ENCODE measurements around the gene MRPL42. TPM values are rescaled to one million over a fixed set of nuclear protein-coding genes. Genes with fewer than 3 reads are reported as not detected.

MRPL42 gene
- total RNA-seq, 1 experiment from 2014 or later, result 119 TPM

GRCh38 chr12:93459097-93459496 lies 8.2 kb upstream of the MRPL42 start:
- no peak for TF ChIP-seq CTCF (conservative IDR thresholded peaks at IDR 0.05; ENCODE audit: low read depth, low read length)
- no peak for TF ChIP-seq EZH2phosphoT487 (IDR thresholded peaks at IDR 0.05; ENCODE audit: borderline replicate concordance, low read length)
- no peak for TF ChIP-seq EZH2 (IDR thresholded peaks at IDR 0.05; ENCODE audit: low read length, unreplicated experiment)
- ATAC-seq (no peak), DNase-seq (no peak)
- CTCF ChIA-PET, result no interaction called here
- Histone ChIP-seq H3K27me3 (ENCODE audit: low read length) (no peaks in the 10 kb centered on the region), H3K4me3 (ENCODE audit: low read length) (no peak overlapping the region), H3K4me2 (ENCODE audit: low read length) (no peak overlapping the region), H3K27ac (ENCODE audit: low read length) (no peak overlapping the region), H3K36me3 (ENCODE audit: low read depth, low read length) (no peaks in the 10 kb centered on the region), H3F3A (ENCODE audit: low read length, unreplicated experiment) (no peaks in the 10 kb centered on the region), H3K9ac (ENCODE audit: low read length) (no peak overlapping the region), H3K4me1 (ENCODE audit: insufficient read depth, low read length) (no peaks in the 10 kb centered on the region), H3K9me3 (ENCODE audit: low read length) (no peaks in the 10 kb centered on the region), H4K20me1 (ENCODE audit: low read length) (no peaks in the 10 kb centered on the region), H3K79me2 (ENCODE audit: low read length) (no peaks in the 10 kb centered on the region), H2AFZ (ENCODE audit: low read length) (no peak overlapping the region), H3K9me2 (replicated peaks; ENCODE audit: low read length) (no peaks in the 10 kb centered on the region)
- no TSS peak for BruUV-seq (replicated peaks)
- intact Hi-C loops (cut with micrococcal nuclease), result no loop called here
- POLR2A ChIA-PET (ENCODE audit: unreplicated experiment), result no interaction called here

GRCh38 chr12:93460003-93460402 lies 7.3 kb upstream of the MRPL42 start:
- ATAC-seq, result no peak
- intact Hi-C loops (cut with micrococcal nuclease), result no loop called here
- H3K9ac ChIP-seq (ENCODE audit: low read length), result no peak overlapping the region
- H3F3A ChIP-seq (ENCODE audit: low read length, unreplicated experiment), result no peaks in the 10 kb centered on the region
- ChIA-PET CTCF (no interaction called here), POLR2A (ENCODE audit: unreplicated experiment) (no interaction called here)
- no peaks in the 10 kb centered on the region for H3K27me3 ChIP-seq (ENCODE audit: low read length)
- H3K9me3 ChIP-seq (ENCODE audit: low read length), result no peaks in the 10 kb centered on the region
- H3K4me2 ChIP-seq (ENCODE audit: low read length), result no peak overlapping the region
- H3K9me2 ChIP-seq (replicated peaks; ENCODE audit: low read length), result no peaks in the 10 kb centered on the region
- H3K27ac ChIP-seq (ENCODE audit: low read length), result no peak overlapping the region
- no peaks in the 10 kb centered on the region for H3K79me2 ChIP-seq (ENCODE audit: low read length)
- DNase-seq, result no peak
- TF ChIP-seq EZH2phosphoT487 (IDR thresholded peaks at IDR 0.05; ENCODE audit: borderline replicate concordance, low read length) (no peak), EZH2 (IDR thresholded peaks at IDR 0.05; ENCODE audit: low read length, unreplicated experiment) (no peak), CTCF (conservative IDR thresholded peaks at IDR 0.05; ENCODE audit: low read depth, low read length) (no peak)
- no TSS peak for BruUV-seq (replicated peaks)
- H3K36me3 ChIP-seq (ENCODE audit: low read depth, low read length), result no peaks in the 10 kb centered on the region
- no peak overlapping the region for H3K4me3 ChIP-seq (ENCODE audit: low read length)
- H2AFZ ChIP-seq (ENCODE audit: low read length), result no peak overlapping the region
- no peaks in the 10 kb centered on the region for H4K20me1 ChIP-seq (ENCODE audit: low read length)
- no peaks in the 10 kb centered on the region for H3K4me1 ChIP-seq (ENCODE audit: insufficient read depth, low read length)

GRCh38 chr12:93460902-93461301 lies 6.4 kb upstream of the MRPL42 start:
- ChIA-PET CTCF (no interaction called here), POLR2A (ENCODE audit: unreplicated experiment) (no interaction called here)
- no peak overlapping the region for H2AFZ ChIP-seq (ENCODE audit: low read length)
- no peaks in the 10 kb centered on the region for H3K9me2 ChIP-seq (replicated peaks; ENCODE audit: low read length)
- H3K27me3 ChIP-seq (ENCODE audit: low read length), result no peaks in the 10 kb centered on the region
- H3K27ac ChIP-seq (ENCODE audit: low read length), result no peak overlapping the region
- DNase-seq (no peak), ATAC-seq (no peak)
- H4K20me1 ChIP-seq (ENCODE audit: low read length), result no peaks in the 10 kb centered on the region
- TF ChIP-seq EZH2 (IDR thresholded peaks at IDR 0.05; ENCODE audit: low read length, unreplicated experiment) (no peak), CTCF (conservative IDR thresholded peaks at IDR 0.05; ENCODE audit: low read depth, low read length) (no peak), EZH2phosphoT487 (IDR thresholded peaks at IDR 0.05; ENCODE audit: borderline replicate concordance, low read length) (no peak)
- H3K4me1 ChIP-seq (ENCODE audit: insufficient read depth, low read length), result no peaks in the 10 kb centered on the region
- H3F3A ChIP-seq (ENCODE audit: low read length, unreplicated experiment), result no peaks in the 10 kb centered on the region
- H3K9ac ChIP-seq (ENCODE audit: low read length), result no peak overlapping the region
- H3K4me3 ChIP-seq (ENCODE audit: low read length), result no peak overlapping the region
- BruUV-seq (replicated peaks), result no TSS peak
- intact Hi-C loops (cut with micrococcal nuclease), result no loop called here
- H3K36me3 ChIP-seq (ENCODE audit: low read depth, low read length), result no peaks in the 10 kb centered on the region
- H3K4me2 ChIP-seq (ENCODE audit: low read length), result no peak overlapping the region
- no peaks in the 10 kb centered on the region for H3K9me3 ChIP-seq (ENCODE audit: low read length)
- no peaks in the 10 kb centered on the region for H3K79me2 ChIP-seq (ENCODE audit: low read length)

Measured in PC-3 (cell line).